Neutrophil (primary cell): ENCODE measurements around the gene UBALD1.

ENCODE experiments used
- H3K27ac ChIP-seq: fragments of 200-600 bp; sonication (generic); 2 replicates; pipeline ENCODE4 v1.5.1; 2016; ENCODE audit warnings: mild to moderate bottlenecking, moderate library complexity
- H3K27me3 ChIP-seq: fragments of 200-600 bp; sonication (generic); 2 replicates; pipeline ENCODE4 v1.6.0; 2016; ENCODE audit warnings: mild to moderate bottlenecking
- H3K36me3 ChIP-seq: fragments of 200-600 bp; sonication (generic); 2 replicates; pipeline ENCODE4 v1.5.1; 2017
- H3K4me1 ChIP-seq, 2 experiments: fragments of 200-600 bp in 1 of 2; sonication (generic) in 1 of 2; 1 replicate in 1 of 2; 2 replicates in 1 of 2; pipeline versions ENCODE4 v1.5.1 to v1.6.1; 2013 to 2016; ENCODE audit warnings: low read depth in 1 of 2, low read length in 1 of 2, mild to moderate bottlenecking in 1 of 2, moderate library complexity in 1 of 2; ENCODE audit not compliant: control insufficient read depth in 1 of 2, insufficient read depth in 1 of 2
- H3K4me3 ChIP-seq, 2 experiments: fragments of 200-600 bp in 1 of 2; sonication (generic) in 1 of 2; 1 replicate in 1 of 2; 2 replicates in 1 of 2; pipeline ENCODE4 v1.5.1; 2013 to 2016; ENCODE audit warnings: low read depth in 1 of 2, low read length in 1 of 2, mild to moderate bottlenecking in 1 of 2, moderate library complexity in 1 of 2
- H3K9me3 ChIP-seq: fragments of 200-600 bp; sonication (generic); 2 replicates; pipeline ENCODE4 v1.5.1; 2016
- TF ChIP-seq, protein P1 (sequence below): fragments of 200-600 bp; sonication (generic); IDR thresholded peaks from 2 replicates; pipeline ENCODE4 v1.5.1; 2016; ENCODE audit warnings: antibody characterized with exemption

Gene UBALD1

DNA sequence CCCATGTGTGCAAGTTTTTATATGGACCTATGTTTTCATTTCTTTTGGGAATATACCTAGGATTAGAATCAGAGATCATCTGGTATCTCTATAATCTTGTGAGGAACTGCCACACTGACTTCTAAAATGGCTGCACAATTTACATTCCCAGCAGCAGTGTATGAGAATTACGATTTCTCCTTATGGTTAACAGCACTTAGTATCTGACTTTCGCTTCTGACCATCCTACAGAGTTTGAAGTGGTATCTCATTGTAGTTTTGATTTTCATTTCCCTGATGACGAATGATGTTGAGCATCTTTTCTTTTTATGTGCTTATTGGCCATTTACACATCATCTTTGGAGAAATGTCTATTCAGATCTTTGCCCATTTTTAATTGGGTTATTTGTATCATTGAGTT is 48.5 kb downstream of the UBALD1 start:
- no peaks in the 10 kb centered on the region for H3K9me3 ChIP-seq
- no peaks in the 10 kb centered on the region for H3K27me3 ChIP-seq
- no peaks in the 10 kb centered on the region for H3K4me1 ChIP-seq
- no peaks in the 10 kb centered on the region for H3K36me3 ChIP-seq
- TF ChIP-seq, protein P1, sequence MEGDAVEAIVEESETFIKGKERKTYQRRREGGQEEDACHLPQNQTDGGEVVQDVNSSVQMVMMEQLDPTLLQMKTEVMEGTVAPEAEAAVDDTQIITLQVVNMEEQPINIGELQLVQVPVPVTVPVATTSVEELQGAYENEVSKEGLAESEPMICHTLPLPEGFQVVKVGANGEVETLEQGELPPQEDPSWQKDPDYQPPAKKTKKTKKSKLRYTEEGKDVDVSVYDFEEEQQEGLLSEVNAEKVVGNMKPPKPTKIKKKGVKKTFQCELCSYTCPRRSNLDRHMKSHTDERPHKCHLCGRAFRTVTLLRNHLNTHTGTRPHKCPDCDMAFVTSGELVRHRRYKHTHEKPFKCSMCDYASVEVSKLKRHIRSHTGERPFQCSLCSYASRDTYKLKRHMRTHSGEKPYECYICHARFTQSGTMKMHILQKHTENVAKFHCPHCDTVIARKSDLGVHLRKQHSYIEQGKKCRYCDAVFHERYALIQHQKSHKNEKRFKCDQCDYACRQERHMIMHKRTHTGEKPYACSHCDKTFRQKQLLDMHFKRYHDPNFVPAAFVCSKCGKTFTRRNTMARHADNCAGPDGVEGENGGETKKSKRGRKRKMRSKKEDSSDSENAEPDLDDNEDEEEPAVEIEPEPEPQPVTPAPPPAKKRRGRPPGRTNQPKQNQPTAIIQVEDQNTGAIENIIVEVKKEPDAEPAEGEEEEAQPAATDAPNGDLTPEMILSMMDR, result no peak
- H3K4me3 ChIP-seq, result no peak overlapping the region
- no peak overlapping the region for H3K27ac ChIP-seq

DNA sequence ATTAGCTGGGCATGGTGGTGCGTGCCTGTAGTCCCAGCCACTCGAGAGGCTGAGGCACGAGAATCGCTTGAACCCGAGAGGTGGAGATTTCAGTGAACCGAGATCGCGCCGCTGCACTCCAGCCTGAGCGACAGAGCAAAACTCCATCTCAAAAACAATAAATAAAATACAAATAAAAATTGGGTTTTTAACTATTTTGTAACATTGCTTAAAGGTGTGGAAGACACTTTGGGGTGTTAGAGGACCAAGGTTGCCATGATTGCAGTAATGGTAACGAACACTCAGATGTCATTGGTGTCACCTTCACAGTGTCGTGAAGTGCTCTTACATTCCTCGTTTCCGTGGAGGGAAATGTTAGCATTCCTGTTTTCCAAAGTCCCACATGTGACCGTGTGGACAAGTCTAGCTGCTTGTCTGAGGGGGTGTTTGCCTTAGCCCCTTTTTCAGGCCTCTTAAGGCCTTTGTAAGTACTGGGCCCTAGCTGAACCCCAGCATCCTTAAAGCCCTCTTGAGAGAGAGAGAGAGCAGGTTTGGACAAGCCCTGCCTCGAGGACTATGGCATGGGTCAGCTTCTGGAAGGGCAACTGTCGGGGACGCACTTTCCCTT is 49.9 kb downstream of the UBALD1 start:
- no peak overlapping the region for H3K4me3 ChIP-seq
- H3K4me1 ChIP-seq, result no peaks in the 10 kb centered on the region
- H3K27ac ChIP-seq, result no peak overlapping the region
- no peaks in the 10 kb centered on the region for H3K27me3 ChIP-seq
- TF ChIP-seq, protein P1, result no peak
- no peaks in the 10 kb centered on the region for H3K36me3 ChIP-seq
- H3K9me3 ChIP-seq, result no peaks in the 10 kb centered on the region

DNA sequence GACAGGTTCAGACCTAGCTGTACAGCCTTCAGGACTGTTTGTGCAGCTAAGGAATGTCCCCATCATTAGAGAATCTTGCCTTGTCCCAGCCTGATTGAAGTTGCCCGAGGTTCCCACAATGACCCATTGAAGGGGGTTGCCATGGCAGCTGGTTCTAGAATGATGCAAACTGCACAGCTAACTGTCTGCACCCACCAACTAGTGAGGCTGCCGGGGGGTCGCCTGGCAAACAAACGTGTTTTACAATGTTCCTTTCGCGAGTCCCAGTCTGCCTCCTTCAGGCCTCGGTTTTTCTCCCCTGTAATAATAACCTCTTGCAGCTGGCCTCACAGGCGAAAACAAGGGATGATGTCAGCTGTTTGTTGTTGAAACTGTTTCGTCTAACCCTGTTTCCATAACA is 53.1 kb downstream of the UBALD1 start:
- TF ChIP-seq, protein P1, result no peak
- Histone ChIP-seq H3K9me3 (no peaks in the 10 kb centered on the region), H3K27ac (no peak overlapping the region), H3K27me3 (no peaks in the 10 kb centered on the region), H3K36me3 (no peaks in the 10 kb centered on the region), H3K4me3 (no peak overlapping the region), H3K4me1 (no peaks in the 10 kb centered on the region)
